Measurements from ENCODE around the gene REX1BD. TPM values are rescaled to one million over a fixed set of nuclear protein-coding genes. Genes with fewer than 3 reads are reported as not detected.
"Not testable (repeated sequence)": the region's sequence is repeated elsewhere in the genome, so short reads cannot be mapped to it uniquely, and the experiment has no call there.

The REX1BD gene
- total RNA-seq, 2 donors from 2014 or later, result 146 to 214 TPM

DNA sequence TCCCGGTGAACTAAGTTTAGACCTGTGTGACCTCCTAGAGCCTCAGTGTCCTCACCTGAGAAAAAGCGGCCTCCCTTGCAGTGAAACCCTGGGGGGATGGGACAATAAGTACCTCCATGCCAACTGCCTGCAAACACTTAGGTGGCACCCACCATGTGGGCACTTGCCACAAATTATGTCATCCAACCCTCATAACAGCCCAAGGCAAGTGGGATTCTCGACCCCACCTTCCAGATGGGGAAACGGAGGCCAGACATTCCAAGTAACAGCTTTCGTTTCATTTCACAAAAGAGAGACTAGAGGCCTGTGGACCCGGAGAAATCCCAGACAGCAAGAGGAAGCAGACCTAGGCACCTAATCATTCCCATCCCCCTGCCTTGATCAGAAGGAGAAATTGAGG, 6.9 kb downstream of the REX1BD start:
- H3K4me1 ChIP-seq, result peaks cover 21% of the 10 kb centered on the region
- ATAC-seq (no peak), DNase-seq (no peak)
- peaks cover 0 to 15% of the 10 kb centered on the region in 2 donors for H3K27me3 ChIP-seq
- H3K4me3 ChIP-seq, result no peak overlapping the region
- no peaks in the 10 kb centered on the region for H3K36me3 ChIP-seq (replicated peaks in 1 of 2; ENCODE audit: insufficient read depth in 1 of 2, low read depth in 2 of 2)
- intact Hi-C loops (cut with DNase I), result loop anchor here (5.0 kb wide), 1 partner anchor 247 kb away; no protein-coding TSS in a partner anchor
- H3K27ac ChIP-seq, result no peak overlapping the region
- 55 to 79% methylated on average over 3 to 6 of the region's 6 CpGs for WGBS, 2 donors
- H3K9me3 ChIP-seq, result no peaks in the 10 kb centered on the region
- no peak for TF ChIP-seq POLR2A (IDR thresholded peaks at IDR 0.05)
- TF ChIP-seq, protein P1, sequence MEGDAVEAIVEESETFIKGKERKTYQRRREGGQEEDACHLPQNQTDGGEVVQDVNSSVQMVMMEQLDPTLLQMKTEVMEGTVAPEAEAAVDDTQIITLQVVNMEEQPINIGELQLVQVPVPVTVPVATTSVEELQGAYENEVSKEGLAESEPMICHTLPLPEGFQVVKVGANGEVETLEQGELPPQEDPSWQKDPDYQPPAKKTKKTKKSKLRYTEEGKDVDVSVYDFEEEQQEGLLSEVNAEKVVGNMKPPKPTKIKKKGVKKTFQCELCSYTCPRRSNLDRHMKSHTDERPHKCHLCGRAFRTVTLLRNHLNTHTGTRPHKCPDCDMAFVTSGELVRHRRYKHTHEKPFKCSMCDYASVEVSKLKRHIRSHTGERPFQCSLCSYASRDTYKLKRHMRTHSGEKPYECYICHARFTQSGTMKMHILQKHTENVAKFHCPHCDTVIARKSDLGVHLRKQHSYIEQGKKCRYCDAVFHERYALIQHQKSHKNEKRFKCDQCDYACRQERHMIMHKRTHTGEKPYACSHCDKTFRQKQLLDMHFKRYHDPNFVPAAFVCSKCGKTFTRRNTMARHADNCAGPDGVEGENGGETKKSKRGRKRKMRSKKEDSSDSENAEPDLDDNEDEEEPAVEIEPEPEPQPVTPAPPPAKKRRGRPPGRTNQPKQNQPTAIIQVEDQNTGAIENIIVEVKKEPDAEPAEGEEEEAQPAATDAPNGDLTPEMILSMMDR (IDR thresholded peaks at IDR 0.05), result no peak

DNA sequence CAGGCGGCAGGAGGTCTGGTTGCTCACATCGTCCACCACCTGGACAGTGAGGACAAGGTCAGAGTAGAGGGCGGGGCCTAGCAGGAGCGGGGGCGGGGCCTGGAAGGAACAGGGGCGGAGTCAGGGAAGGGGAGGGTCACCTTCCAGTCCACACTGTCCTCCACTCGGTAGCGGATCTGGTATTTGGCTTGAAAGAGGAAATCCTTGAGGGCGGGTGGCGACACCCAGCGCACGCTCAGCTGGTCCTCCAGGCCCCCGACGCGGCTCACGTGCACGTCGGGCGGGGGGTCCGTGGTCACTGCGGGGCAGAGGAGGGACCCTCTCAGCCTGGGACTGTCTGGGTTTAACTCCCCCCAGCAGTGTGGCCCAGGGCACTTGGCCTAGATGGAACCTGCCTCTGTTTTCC, 8.2 kb downstream of the REX1BD start:
- TF ChIP-seq POLR2A (IDR thresholded peaks at IDR 0.05), result no peak
- TF ChIP-seq, protein P1 (IDR thresholded peaks at IDR 0.05), result no peak
- Histone ChIP-seq H3K9me3 (no peaks in the 10 kb centered on the region), H3K4me3 (no peak overlapping the region), H3K27me3 (peaks cover 0 to 15% of the 10 kb centered on the region in 2 donors), H3K27ac (no peak overlapping the region), H3K36me3 (replicated peaks in 1 of 2; ENCODE audit: insufficient read depth in 1 of 2, low read depth in 2 of 2) (no peaks in the 10 kb centered on the region), H3K4me1 (peaks cover 21% of the 10 kb centered on the region)
- peak; percentile 68 to 85 (median 77) for DNase-seq
- ATAC-seq, result peak; percentile 69
- 7% methylated on average over 8 to 18 of the region's 21 CpGs for WGBS, 2 donors
- intact Hi-C loops (cut with DNase I), result loop anchor here (5.0 kb wide), 1 partner anchor 246 kb away; no protein-coding TSS in a partner anchor

DNA sequence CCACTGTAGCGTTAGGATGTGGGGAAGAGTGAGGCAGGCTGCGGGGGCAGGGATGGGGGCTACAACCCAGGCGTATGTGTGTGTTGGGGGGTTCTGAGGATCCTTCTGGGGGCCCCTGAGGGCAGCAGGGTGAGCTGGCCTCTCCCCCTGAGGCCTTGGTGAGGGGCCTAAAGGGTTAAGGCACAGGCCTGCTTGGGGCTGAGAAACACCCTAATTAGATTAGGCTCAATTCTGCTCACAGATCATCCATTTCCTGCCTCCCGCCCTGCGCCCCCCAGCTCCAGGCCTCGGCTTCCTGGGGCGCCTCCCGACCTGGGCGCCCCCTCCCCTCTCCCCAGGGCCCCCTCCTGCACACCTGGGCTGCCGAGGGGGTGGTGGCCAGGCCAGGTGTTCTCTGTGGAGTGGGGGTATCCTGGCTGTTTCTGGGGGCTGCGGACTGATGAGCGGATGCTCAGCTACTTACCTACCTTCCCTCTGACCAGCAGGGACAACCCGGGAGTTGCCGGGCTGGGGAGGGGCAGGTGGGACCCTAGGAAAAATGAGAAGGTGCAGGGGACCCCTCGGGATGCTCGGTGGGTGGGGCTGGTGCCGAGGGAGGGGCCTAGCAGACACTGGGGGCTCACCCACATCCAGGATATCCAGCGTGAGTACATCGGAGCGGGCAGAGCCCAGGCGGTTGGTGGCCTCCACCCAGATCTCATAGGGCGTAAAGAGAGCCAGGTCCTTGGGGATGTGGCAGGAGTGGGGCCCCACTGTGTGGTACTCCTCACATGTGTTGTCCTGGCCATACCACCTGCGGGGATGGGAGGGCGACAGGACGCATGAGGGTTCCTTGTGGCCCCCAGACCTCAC, 9.4 kb downstream of the REX1BD start:
- Histone ChIP-seq H3K4me3 (no peak overlapping the region), H3K36me3 (replicated peaks in 1 of 2; ENCODE audit: insufficient read depth in 1 of 2, low read depth in 2 of 2) (no peaks in the 10 kb centered on the region), H3K27ac (no peak overlapping the region), H3K9me3 (no peaks in the 10 kb centered on the region), H3K27me3 (peaks cover 0 to 15% of the 10 kb centered on the region in 2 donors), H3K4me1 (peaks cover 21% of the 10 kb centered on the region)
- ATAC-seq (no peak), DNase-seq (no peak)
- intact Hi-C loops (cut with DNase I), result loop anchor here (5.0 kb wide), 1 partner anchor 244 kb away; no protein-coding TSS in a partner anchor
- no peak for TF ChIP-seq POLR2A (IDR thresholded peaks at IDR 0.05)
- TF ChIP-seq, protein P1 (IDR thresholded peaks at IDR 0.05), result no peak
- 33 to 59% methylated on average over 5 to 21 of the region's 25 CpGs for WGBS, 2 donors

DNA sequence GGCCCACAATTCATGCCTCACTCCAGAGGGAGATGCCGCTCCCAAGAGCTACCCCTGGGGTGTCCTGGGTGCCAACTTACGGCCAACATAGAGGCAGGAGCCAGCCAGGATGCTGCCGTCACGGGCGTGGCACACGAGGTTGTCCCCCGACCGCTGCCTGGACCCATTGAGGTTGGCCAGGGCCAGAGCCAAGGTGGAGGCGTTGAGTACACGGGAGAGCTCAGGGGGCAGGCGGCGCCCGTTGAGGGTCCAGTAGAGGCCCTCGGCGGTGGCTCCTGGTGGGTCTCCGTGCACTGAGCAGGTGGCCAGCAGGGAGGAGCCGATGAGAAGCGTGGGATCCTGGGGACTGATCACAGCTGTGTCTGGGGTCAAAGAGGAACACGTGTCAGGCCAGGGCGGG, 10.9 kb downstream of the REX1BD start:
- intact Hi-C loops (cut with DNase I), result loop anchor here (5.0 kb wide), 1 partner anchor 243 kb away; no protein-coding TSS in a partner anchor
- WGBS, 2 donors, result 56 to 66% methylated on average over 10 to 19 of the region's 20 CpGs
- TF ChIP-seq POLR2A (IDR thresholded peaks at IDR 0.05), result no peak
- TF ChIP-seq, protein P1 (IDR thresholded peaks at IDR 0.05), result no peak
- ATAC-seq, result no peak
- H3K4me3 ChIP-seq, result no peak overlapping the region
- H3K36me3 ChIP-seq (replicated peaks in 1 of 2; ENCODE audit: insufficient read depth in 1 of 2, low read depth in 2 of 2), result no peaks in the 10 kb centered on the region
- H3K4me1 ChIP-seq, result peaks cover 15% of the 10 kb centered on the region
- no peak overlapping the region for H3K27ac ChIP-seq
- no peak for DNase-seq
- H3K9me3 ChIP-seq, result no peaks in the 10 kb centered on the region
- H3K27me3 ChIP-seq, result peaks cover 0 to 15% of the 10 kb centered on the region in 2 donors

DNA sequence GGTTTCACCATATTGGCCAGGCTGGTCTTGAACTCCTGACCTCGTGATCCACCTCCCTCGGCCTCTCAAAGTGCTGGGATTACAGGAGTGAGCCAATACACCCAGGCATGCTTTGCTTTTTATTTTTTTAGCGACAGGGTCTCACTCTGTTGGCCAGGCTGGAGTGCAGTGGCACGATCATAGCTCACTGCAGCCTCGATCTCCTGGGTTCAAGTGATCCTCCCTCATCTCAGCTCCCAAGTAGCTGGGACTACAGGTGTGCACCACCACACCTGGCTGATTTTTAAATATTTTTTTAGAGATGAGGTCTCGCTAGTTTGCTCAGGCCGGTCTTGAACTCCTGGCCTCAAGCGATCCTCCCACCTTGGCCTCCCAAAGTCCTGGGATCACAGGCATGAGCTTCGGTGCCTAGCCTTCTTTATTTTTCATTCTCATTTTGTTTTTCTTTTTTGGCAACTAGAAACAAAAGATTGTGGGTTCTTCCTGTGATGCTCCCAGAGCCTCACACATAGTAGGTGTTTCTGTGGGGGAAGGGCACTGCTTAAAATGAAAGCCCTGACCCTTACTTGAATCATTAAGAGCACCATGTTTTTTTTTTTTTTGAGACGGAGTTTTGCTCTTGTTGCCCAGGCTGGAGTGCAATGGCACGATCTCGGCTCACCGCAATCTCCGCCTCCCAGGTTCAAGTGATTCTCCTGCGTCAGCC, 12.2 kb downstream of the REX1BD start:
- H3K27ac ChIP-seq; H3K36me3 ChIP-seq (replicated peaks in 1 of 2; ENCODE audit: insufficient read depth in 1 of 2, low read depth in 2 of 2); intact Hi-C loops (cut with DNase I); H3K9me3 ChIP-seq; DNase-seq; H3K4me3 ChIP-seq; ATAC-seq: not testable (repeated sequence)
- WGBS, 2 donors, result 92% methylated on average over 15 of the region's 15 CpGs
- peaks cover 11% of the 10 kb centered on the region for H3K4me1 ChIP-seq
- H3K27me3 ChIP-seq, result peaks cover 0 to 25% of the 10 kb centered on the region in 2 donors
